Esophagus mucosa (tissue), 1 donor: ENCODE results near the gene LRRC1. TPM values are rescaled to one million over a fixed set of nuclear protein-coding genes. Genes with fewer than 3 reads are reported as not detected.
"Not testable (repeated sequence)": the region's sequence is repeated elsewhere in the genome, so short reads cannot be mapped to it uniquely, and the experiment has no call there.

ENCODE experiments used
- ATAC-seq: fragments of 200-7000 bp; cut with Tn5 transposase; one replicate; pipeline ENCODE4 v1.9.1; 2020
- total RNA-seq: library from RNA; stranded (reverse); gene quantifications from one replicate; pipeline ENCODE4 v1.2.4, GENCODE V29; 2023
- donor health status: DM: yes; HTN: yes; CAD: no.

The LRRC1 gene
- total RNA-seq, 1 donor from 2014 or later, result 21.9 TPM

DNA sequence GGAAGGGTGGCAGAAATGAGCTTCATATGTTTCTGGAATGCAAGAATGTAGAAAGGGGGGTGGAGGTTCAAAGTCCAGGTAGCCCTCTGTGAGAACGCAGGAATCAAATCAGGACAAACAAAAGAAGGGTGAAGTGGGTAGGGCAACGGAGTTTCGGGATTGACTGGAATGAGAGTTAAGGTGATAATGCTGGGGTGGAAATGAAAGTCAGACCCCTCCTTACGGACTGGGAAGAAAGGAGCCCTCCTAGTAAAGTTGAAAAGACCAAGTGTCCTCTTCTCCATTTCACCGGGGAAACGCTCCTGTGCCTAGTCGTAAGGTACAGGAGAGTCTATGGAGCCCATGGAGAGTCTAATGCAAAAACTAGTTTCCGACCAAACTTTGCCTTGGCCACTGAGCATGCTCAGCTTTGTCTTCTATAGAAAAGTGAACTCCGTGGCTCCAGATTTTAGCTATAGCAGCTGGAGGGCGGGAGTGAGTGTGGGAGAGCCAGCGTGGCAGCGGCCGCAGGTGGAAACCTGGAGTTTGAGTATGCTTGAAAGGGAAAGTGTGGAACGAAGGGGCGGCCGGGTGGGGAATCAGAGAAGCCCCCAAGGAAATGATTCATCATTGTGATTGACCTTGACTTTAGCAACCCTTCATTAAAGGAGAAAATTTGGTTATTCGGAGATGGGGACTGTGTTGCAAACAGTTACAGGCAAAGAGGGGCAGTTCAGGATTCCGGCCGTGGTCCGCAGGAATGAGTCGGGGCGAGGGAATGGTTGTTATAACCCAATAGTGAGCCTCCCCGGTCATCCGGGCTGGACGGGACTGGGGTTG, 1.3 kb upstream of the LRRC1 start:
- ATAC-seq, result peak; percentile 65

DNA sequence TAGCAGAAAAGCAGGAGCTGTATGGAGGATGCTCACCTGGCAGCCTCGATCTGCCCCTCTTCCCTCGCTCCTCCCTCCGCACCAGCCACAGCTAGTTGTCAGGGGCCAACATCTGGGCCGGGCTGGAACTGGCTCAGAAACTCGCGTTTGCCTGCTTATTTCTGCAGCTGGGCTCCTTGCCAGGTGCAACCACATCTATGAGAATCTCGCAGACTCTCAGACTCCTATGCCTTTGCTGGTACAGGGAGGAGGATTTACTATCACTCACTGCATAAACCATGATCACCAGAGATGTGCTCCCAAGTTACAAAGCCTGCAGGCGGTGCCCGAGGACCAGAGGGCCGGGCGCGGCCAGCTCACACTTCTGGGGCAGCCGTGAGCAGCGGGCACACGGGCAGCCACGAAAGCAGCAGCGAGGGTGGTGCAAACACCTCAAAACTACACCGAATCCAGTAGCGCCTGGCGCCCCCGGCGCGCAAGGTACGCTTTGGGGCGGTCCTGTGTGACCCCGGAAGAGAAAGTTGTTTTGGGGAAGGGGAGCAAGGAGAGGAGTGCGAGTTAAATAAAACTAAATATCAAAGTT, 577 bp upstream of the LRRC1 start:
- peak; percentile 62 for ATAC-seq

GRCh38 chr6:53795340-53795701, 516 bp downstream of the LRRC1 start:
- ATAC-seq, result peak; percentile 19

DNA sequence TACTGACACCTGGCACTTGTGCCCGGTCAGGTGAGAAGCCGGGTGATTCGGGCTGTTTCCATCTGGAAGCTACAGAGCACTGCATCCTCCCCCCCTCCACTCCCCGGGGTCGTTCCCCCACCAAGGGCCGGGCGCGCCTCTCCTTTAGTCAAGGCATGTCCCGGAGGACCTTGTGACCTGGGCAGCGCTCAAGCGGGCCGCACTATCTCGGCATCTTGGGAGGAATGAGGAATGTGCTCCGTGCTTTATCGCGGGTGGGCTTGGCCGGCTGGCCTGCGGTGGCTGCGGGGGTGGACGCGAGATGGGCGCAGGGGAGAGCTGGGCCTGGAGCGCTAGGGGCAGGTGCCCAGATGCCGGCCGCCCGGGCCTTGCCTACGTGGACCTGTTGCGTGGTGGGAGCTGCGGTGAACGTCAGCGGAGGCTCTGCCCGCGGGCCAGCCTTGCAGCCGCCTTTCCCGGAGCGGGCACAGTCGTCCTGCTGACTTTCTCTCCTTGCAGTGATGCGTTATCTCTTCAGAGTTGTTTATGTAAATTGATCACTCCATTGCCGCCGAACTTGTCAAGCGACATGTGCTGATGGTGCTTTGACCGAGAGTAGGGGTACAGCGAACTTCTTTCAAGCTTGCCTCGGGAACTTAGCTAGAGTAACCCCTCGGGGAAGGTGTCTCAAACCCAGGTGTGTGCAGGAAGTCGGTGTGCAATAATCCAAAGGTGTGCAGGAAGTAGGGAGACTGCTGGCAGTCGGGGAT, 1.1 kb downstream of the LRRC1 start:
- peak; percentile 14 for ATAC-seq

GRCh38 chr6:53796451-53796780, 1.6 kb downstream of the LRRC1 start:
- ATAC-seq, result no peak

- ATAC-seq, result no peak
Measured at GRCh38 chr6:53796791-53797190, 2.0 kb downstream of the LRRC1 start.

DNA sequence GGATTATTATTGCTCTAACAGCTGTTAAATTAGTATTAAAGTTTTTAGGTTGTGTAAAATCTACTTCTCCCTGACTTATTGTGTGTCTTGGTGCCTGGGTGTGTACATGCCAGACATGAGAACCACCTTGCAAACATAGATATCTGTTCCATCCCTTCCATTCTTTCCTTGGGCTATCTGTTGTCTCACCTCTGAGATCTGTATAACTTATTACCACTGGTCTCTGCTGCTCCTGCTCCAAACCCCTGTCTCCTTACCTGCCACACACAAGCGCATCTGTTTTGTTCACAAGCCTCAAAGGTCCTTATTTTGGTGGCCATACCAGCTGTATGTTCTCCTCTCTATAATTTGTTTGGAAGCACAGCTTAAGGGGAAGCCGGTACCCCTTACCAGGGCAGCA, 2.5 kb downstream of the LRRC1 start:
- ATAC-seq, result no peak

GRCh38 chr6:53799340-53799739, 4.5 kb downstream of the LRRC1 start:
- ATAC-seq, result no peak

DNA sequence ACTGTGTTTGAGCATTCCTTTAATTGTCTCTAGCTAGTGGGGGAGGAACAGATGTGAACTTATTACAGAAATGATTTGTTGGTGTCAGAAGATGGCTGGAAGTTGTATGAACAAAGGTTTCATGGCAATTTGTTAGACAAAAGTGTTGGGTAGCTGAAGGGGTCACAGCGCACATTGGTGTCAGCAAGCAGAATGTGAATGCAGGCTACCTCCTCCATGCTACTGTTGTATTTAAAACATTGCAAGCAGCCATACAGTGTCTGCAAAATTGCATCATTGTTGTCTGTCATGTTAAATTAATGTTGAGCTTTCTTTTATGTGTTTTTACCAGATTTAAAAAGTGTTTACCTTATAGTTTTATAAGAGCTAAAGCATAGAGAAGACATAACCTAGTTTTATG, 6.2 kb downstream of the LRRC1 start:
- no peak for ATAC-seq

DNA sequence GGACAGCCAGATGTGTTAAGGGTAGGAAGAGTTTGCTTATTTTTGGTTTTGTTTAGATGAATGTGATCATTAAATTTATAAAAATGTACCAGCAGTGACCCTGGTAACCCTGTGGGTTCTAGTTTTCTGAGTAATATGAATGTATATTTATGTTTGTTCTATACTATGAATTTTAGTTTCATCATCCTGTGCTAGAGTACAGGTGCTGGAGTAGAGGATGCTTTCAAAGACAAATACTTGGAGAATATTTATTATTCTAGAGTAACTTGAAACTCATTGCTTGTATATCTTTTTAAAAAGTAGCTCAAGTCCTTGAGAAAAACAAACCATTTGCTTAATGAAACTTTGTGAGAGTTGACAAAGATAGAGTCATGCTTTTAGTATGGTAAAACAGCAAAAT, 7.8 kb downstream of the LRRC1 start:
- ATAC-seq, result no peak

DNA sequence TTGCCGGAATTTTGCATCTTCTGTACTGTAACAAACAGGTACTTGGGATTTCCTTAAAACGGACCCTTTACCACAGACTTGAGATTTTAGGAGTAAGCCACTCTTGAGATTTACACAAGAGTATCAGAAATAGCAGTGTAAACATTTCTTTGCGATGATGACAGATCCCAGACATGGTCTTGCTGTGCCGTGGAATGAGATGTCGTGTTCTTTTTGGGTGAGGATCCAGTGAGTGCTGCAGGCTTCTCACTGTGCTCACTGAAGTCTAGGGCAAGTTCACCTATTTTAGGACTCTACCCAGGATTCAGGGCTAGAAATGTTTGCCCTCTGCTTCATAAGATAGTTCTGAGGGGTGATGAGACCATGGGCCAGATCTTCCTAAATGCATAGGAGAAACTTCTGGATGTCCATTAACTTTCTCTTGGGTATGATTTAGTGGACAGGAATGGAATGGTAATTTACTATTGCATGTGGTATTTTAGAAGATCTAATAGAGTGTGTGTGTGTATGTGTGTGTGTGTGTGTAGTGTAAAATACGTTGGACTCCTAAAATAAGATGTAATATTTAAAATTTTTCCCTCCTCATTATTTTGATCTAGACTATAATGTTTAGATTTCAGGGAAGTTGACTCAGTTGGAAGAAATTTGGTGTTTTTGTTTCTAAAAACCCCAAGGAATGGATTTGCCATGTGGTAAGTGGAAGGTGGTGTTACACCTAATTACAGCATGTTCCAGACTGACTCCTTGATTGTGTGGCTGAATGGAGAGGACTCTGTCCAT, 8.5 kb downstream of the LRRC1 start:
- no peak for ATAC-seq

- peak; percentile 37 for ATAC-seq
Measured at GRCh38 chr6:53805016-53805415, 10.2 kb downstream of the LRRC1 start.

DNA sequence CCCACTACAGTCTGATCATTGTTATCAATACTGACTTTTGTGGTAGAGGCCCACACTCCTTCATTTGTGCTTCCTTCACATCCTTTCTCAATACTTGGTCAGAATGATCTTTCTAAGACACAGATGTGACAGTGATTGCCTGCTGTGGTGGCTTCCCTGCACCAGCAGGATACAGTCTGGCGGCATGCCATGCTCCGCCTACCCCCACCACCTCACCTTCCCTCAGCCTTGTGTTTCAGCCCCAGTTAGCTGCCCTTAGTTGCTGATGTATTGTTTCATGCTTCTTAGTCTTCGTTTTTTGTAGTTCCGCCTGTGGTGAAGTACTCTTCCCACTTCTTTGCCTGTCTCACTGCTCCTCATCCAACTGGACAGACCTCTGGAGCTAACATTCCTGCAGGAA, 10.9 kb downstream of the LRRC1 start:
- ATAC-seq, result no peak

DNA sequence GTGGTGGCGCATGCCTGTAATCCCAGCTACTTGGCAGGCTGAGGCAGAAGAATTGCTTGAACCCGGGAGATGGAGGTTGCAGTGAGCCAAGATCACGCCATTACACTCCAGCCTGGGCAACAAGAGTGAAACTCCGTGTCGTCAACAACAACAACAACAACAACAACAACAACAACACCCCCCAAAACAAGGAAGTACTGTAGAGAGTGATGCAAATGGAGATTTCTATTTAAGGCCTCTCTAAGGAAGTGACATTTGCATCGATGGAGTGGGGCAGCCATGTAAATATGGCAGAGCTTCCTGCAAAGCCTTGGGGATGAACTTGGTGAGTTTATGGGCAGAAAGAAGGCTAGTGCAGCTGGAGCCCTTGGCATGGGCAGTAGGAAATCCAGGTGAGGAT, 12.8 kb downstream of the LRRC1 start:
- not testable (repeated sequence) for ATAC-seq

DNA sequence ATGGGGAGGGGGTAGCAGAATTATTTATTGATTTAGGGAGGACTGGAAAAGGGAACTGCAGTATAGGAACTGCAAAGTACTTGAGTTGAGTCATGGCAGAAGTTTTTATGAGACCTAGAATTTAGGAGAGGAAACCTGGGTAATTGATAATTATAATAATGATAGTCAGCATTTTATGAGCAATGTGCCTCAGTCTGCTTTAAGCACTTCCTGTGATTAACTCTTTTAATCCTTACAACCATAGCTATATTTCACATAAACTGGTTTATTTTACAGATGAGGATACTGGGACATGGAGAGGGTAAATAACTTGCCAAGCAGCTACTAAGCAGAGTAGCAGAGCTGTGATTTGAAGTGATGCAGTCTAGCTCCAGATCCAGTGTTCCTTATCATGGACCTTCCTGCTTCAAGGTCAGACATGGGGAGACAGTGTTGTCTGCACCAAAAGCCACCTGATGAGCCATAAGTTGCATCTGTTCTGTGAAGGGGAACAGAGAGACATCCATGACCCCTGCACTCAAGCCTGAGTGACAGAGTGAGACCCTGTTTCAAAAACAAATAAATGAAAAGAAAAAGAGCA, 13.6 kb downstream of the LRRC1 start:
- ATAC-seq, result no peak

DNA sequence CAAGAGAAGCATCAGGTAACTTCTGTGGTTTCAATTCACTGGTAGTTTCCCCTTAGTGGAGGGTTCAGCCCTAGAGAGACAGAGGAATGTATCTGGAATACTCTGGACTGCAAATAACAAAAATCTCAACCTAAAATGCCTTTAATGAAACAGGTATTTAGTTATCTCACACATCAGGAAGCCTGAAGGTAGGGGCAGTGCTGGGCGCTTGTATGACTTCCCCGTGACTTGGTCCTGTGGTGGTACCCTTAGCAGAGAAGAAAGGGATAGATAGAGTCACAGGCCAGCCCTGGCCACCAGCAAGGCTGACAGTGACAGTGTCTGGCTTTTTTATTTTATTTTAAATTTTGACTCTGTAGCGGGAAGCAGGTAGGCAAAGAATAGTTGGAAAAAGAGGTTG, 14.9 kb downstream of the LRRC1 start:
- no peak for ATAC-seq

DNA sequence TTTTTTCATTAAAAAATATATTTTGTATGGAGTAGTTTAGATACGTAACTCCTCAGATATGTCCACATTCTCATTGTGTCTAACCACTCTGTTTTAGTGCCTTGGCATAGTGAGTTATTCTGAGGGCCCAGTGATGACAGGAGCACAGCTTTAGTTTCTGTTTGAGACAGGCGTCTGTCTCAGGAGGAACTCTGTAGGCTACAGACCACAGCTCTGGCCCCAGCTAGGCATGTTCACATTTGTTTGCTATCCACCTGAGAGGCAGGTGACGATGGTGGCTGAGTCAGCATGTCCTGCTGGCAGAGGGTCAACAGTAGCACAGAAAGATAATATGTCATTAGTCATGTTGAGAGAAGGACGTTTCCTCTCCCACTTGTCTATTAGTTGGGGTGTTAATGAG, 16.3 kb downstream of the LRRC1 start:
- ATAC-seq, result peak; percentile 93

- peak; percentile 69 for ATAC-seq
Measured at GRCh38 chr6:53811746-53812145, 16.9 kb downstream of the LRRC1 start.

DNA sequence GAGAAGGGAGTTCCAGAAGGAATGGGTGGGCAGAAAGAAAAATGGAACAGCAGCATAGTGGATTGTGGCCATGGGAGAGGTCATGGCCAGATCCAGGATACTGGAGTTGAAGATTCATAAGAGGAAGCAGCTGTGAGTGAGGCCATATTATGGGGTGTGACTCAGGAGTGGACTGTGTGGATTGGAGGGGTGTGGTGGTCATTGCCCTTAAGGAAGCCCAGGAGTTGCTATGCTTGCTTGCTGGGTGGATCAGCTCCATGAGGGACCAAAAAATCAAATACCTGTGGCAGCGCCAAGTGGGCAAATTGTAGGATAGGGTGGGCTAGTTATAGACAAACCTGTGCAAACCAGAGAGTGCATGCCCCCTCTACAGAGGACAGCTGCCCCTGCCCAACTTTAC, 18.3 kb downstream of the LRRC1 start:
- ATAC-seq, result peak; percentile 71

- no peak for ATAC-seq
Measured at GRCh38 chr6:53813801-53814200, 19.0 kb downstream of the LRRC1 start.

DNA sequence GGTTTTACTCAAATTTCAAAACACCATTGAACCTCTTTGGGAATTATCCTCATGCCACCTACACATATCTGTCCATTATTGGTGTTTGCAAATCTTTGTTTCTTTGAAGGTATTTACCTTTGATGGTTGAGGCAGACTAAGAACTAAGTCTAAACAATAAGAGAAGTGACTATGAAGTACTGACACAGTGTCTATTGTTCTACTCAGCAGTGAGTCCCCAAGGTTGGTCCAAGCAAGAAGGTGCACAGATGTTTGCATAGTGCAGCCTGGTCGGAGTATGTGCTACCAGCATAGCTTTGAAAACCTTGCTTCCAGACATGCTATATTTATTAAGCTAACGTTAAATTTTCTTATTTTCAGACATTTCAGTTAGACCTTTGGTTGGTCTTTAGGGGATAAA, 19.5 kb downstream of the LRRC1 start:
- ATAC-seq, result no peak

DNA sequence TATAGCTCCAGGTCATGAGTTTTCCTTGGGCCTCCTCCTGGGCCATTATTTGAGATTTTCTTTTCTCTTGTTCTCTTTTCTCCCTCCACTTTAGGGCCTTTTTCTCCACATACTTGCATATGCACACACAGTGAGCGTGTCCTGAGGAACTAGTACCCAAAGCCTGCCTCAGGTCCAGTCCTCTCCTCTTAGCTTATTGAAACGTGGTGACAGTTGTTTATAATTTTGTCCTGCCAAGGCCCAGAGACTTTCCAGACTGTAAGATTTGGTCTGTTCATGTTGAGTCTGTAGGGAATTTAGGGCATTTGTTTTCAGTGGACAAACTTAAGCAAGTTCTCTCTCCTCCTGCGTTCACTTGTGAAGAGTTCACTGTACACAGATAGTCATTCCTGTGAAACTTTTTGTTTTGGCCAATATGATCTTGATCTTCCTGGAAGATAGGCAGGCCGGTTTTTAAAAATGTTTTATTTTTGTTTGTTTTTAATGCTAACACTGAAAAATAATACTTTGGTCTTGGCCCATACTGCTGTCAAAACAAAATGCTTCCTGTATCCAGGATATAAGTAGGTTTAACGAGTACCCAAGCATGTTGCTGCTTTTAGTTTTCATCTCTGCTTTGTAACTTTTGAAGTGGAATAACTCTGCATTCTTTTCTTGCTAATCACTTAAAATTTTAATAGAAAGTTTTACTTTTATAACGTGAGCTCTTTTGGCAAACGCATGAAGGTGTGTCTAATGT, 20.7 kb downstream of the LRRC1 start:
- no peak for ATAC-seq
